ENCODE data around the gene YAP1. TPM values are rescaled to one million over a fixed set of nuclear protein-coding genes. Genes with fewer than 3 reads are reported as not detected.
A peak's percentile ranks its signal among the peaks of the same experiment; 100 is the strongest.

YAP1 gene
- total and polyA plus RNA-seq, 4 donors: 49.4 to 110 (median 64.1) TPM

DNA sequence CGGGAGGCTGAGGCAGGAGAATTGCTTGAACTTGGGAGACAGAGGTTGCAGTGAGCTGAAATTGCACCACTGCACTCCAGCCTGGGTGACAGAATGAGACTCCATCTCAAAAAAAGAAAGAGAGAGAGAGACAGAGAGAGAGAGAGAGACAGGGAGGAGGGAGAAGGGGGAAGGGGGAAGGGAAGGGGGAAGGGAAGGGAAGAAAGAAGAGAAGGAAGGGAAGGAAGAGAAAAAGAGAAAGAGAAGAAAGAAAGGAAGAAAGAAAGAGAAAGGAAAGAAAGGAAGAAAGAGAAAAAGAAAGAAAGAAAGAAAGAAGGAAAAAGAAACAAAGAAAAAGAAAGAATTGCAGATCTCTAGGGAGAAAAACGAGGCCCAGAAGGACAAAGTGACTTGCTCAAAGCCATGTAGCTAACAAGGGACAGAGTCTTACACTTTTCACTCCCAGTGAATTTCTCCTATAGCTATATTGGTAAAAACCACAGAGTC is 133.2 kb downstream of the YAP1 start:
- Histone ChIP-seq H3K27ac (ENCODE audit: low read depth, low read length) (no peak overlapping the region), H3K9me3 (ENCODE audit: control insufficient read depth, insufficient read depth, low read length) (no peaks in the 10 kb centered on the region), H3K4me3 (ENCODE audit: low read depth, low read length) (no peak overlapping the region), H3K4me1 (ENCODE audit: control insufficient read depth, insufficient read depth, low read length) (no peaks in the 10 kb centered on the region), H3K36me3 (ENCODE audit: control insufficient read depth, insufficient read depth, low read length) (peaks cover 2% of the 10 kb centered on the region), H3K27me3 (ENCODE audit: control insufficient read depth, insufficient read depth, low read length) (no peaks in the 10 kb centered on the region)
- no CpG with 5 or more reads among the region's 2 CpGs for WGBS (ENCODE audit: insufficient coverage)
- DNase-seq (ENCODE audit: low read depth in 4 of 6, low spot score in 6 of 6): no peak

DNA sequence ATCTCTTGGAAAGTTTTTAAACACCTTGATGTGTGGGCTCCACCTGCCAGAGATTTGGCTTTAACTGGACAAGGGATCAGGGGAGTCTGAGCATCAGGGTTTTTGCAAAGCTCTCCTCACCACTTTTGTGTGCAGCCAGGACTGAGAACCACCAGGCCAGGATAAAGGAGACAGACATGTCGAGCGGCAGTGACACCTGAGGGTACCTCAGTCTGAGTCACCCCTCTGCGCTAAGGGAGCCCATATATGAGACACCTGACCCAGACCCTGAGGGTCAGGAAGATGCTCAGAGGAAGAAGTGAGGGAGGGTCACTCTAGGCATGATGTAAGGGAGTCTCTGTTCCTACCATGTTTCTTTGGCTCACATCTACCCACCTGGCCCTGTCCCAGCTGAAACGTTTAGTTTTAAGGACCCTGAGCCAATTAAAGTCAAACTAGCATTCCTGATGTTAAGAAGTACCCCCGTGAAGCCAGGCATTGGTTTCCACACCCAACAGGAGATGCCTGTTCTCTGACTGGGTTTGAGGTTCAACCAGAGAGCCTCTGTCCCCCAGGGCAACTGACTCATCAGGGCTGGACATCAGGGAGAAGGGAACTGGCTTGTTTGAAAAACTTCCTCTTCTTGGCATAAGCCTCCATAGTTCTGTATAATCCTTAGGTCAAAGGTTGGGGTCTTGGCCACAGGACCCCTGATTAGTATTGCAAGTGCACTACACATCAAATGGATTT is 134.6 kb downstream of the YAP1 start:
- H3K4me3 ChIP-seq (ENCODE audit: low read depth, low read length): no peak overlapping the region
- 81% methylated on average over 5 of the region's 5 CpGs for WGBS (ENCODE audit: insufficient coverage)
- H3K4me1 ChIP-seq (ENCODE audit: control insufficient read depth, insufficient read depth, low read length): no peaks in the 10 kb centered on the region
- H3K27me3 ChIP-seq (ENCODE audit: control insufficient read depth, insufficient read depth, low read length): no peaks in the 10 kb centered on the region
- DNase-seq (ENCODE audit: low read depth in 4 of 6, low spot score in 6 of 6): no peak
- no peak overlapping the region for H3K27ac ChIP-seq (ENCODE audit: low read depth, low read length)
- no peaks in the 10 kb centered on the region for H3K9me3 ChIP-seq (ENCODE audit: control insufficient read depth, insufficient read depth, low read length)
- peaks cover 2% of the 10 kb centered on the region for H3K36me3 ChIP-seq (ENCODE audit: control insufficient read depth, insufficient read depth, low read length)

DNA sequence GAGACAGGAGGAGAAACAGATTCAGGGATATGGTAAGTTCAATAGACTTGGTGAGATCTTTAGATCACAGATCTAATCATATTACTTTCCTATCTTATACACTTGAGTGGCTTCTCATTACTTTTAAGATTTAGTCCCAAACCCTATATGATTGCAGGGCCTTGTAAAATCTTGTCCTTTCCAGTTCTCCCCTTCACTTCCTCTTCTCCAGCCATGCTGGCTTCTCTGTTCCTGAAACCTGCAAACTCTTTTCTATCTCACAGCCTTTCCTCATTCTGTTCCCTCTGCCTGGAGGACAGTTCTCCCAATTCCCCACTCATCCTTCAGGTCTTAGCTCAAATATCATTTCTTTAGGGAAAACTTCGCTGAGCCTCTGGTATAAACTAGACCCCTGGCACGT is 141.2 kb downstream of the YAP1 start:
- H3K27me3 ChIP-seq (ENCODE audit: control insufficient read depth, insufficient read depth, low read length): no peaks in the 10 kb centered on the region
- peaks cover 2% of the 10 kb centered on the region for H3K36me3 ChIP-seq (ENCODE audit: control insufficient read depth, insufficient read depth, low read length)
- H3K27ac ChIP-seq (ENCODE audit: low read depth, low read length): no peak overlapping the region
- H3K4me1 ChIP-seq (ENCODE audit: control insufficient read depth, insufficient read depth, low read length): no peaks in the 10 kb centered on the region
- H3K4me3 ChIP-seq (ENCODE audit: low read depth, low read length): no peak overlapping the region
- DNase-seq (ENCODE audit: low read depth in 4 of 6, low spot score in 6 of 6): no peak
- H3K9me3 ChIP-seq (ENCODE audit: control insufficient read depth, insufficient read depth, low read length): no peaks in the 10 kb centered on the region
- WGBS (ENCODE audit: insufficient coverage): 100% methylated on average over 1 of the region's 2 CpGs

GRCh38 chr11:102252339-102252891 is 142.2 kb downstream of the YAP1 start:
- no peaks in the 10 kb centered on the region for H3K27me3 ChIP-seq (ENCODE audit: control insufficient read depth, insufficient read depth, low read length)
- H3K27ac ChIP-seq (ENCODE audit: low read depth, low read length): no peak overlapping the region
- peaks cover 2% of the 10 kb centered on the region for H3K36me3 ChIP-seq (ENCODE audit: control insufficient read depth, insufficient read depth, low read length)
- H3K9me3 ChIP-seq (ENCODE audit: control insufficient read depth, insufficient read depth, low read length): no peaks in the 10 kb centered on the region
- 82% methylated on average over 2 of the region's 6 CpGs for WGBS (ENCODE audit: insufficient coverage)
- no peak for DNase-seq (ENCODE audit: low read depth in 4 of 6, low spot score in 6 of 6)
- H3K4me1 ChIP-seq (ENCODE audit: control insufficient read depth, insufficient read depth, low read length): no peaks in the 10 kb centered on the region
- no peak overlapping the region for H3K4me3 ChIP-seq (ENCODE audit: low read depth, low read length)

- no peaks in the 10 kb centered on the region for H3K4me1 ChIP-seq (ENCODE audit: control insufficient read depth, insufficient read depth, low read length)
- H3K27ac ChIP-seq (ENCODE audit: low read depth, low read length): no peak overlapping the region
- H3K27me3 ChIP-seq (ENCODE audit: control insufficient read depth, insufficient read depth, low read length): no peaks in the 10 kb centered on the region
- no peaks in the 10 kb centered on the region for H3K36me3 ChIP-seq (ENCODE audit: control insufficient read depth, insufficient read depth, low read length)
- 33% methylated on average over 1 of the region's 3 CpGs for WGBS (ENCODE audit: insufficient coverage)
- no peaks in the 10 kb centered on the region for H3K9me3 ChIP-seq (ENCODE audit: control insufficient read depth, insufficient read depth, low read length)
- no peak overlapping the region for H3K4me3 ChIP-seq (ENCODE audit: low read depth, low read length)
- DNase-seq (ENCODE audit: low read depth in 4 of 6, low spot score in 6 of 6): no peak
These were observed 142.9 kb downstream of the YAP1 start for GRCh38 chr11:102253020-102253715.

DNA sequence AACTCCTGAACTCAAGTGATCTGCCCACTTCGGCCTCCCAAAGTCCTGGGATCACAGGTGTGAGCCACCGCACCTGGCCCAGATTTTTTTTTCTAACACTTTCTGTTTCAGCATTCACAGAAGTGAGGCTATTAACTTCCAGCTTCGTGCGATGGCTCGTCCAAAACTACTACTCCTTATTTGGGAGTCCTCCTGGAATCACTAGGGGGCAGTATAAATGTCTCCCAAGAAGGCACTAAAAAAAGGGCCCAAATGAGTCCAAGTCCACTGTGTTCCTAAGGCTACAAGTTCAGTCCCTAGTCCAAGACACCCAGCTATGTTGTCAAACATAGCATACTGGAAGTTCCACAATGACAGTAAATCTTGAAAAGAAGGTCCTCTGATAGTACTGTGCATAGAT is 143.8 kb downstream of the YAP1 start:
- no peak overlapping the region for H3K4me3 ChIP-seq (ENCODE audit: low read depth, low read length)

DNA sequence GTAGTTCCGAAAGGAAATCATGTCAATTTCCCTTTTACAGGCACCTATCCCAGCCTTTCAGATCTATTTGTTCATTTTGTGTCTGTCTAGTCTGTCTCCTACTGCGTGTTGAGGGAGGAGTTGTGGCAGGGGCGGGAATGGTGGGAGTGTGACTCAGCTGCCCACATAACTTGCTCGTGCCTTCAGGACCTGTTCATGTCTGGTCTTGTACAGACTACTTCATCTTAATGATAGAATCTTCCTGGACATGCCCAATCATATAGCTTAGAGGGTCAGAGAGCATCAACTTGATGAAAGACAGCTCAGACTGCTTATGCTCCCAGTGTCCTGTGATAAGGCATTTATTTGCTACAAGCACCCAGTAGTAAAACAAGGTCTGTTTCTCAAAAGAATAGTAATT is 146.0 kb downstream of the YAP1 start:
- no peaks in the 10 kb centered on the region for H3K9me3 ChIP-seq (ENCODE audit: control insufficient read depth, insufficient read depth, low read length)
- no peaks in the 10 kb centered on the region for H3K36me3 ChIP-seq (ENCODE audit: control insufficient read depth, insufficient read depth, low read length)
- no peaks in the 10 kb centered on the region for H3K27me3 ChIP-seq (ENCODE audit: control insufficient read depth, insufficient read depth, low read length)
- no peaks in the 10 kb centered on the region for H3K4me1 ChIP-seq (ENCODE audit: control insufficient read depth, insufficient read depth, low read length)
- no peak for DNase-seq (ENCODE audit: low read depth in 4 of 6, low spot score in 6 of 6)
- H3K27ac ChIP-seq (ENCODE audit: low read depth, low read length): no peak overlapping the region
- WGBS (ENCODE audit: insufficient coverage): no CpG with 5 or more reads among the region's 4 CpGs
- H3K4me3 ChIP-seq (ENCODE audit: low read depth, low read length): no peak overlapping the region

More for the DNA sequence above, 143.8 kb downstream of the YAP1 start:
- Histone ChIP-seq H3K27ac (ENCODE audit: low read depth, low read length) (no peak overlapping the region), H3K27me3 (ENCODE audit: control insufficient read depth, insufficient read depth, low read length) (no peaks in the 10 kb centered on the region), H3K36me3 (ENCODE audit: control insufficient read depth, insufficient read depth, low read length) (no peaks in the 10 kb centered on the region), H3K4me1 (ENCODE audit: control insufficient read depth, insufficient read depth, low read length) (no peaks in the 10 kb centered on the region), H3K9me3 (ENCODE audit: control insufficient read depth, insufficient read depth, low read length) (no peaks in the 10 kb centered on the region)
- WGBS (ENCODE audit: insufficient coverage): 89% methylated on average over 4 of the region's 5 CpGs
- no peak for DNase-seq (ENCODE audit: low read depth in 4 of 6, low spot score in 6 of 6)

- no peak for DNase-seq (ENCODE audit: low read depth in 4 of 6, low spot score in 6 of 6)
- no peak overlapping the region for H3K4me3 ChIP-seq (ENCODE audit: low read depth, low read length)
- no peaks in the 10 kb centered on the region for H3K9me3 ChIP-seq (ENCODE audit: control insufficient read depth, insufficient read depth, low read length)
- no peaks in the 10 kb centered on the region for H3K27me3 ChIP-seq (ENCODE audit: control insufficient read depth, insufficient read depth, low read length)
- H3K36me3 ChIP-seq (ENCODE audit: control insufficient read depth, insufficient read depth, low read length): no peaks in the 10 kb centered on the region
- WGBS (ENCODE audit: insufficient coverage): no CpG with 5 or more reads among the region's 2 CpGs
- H3K27ac ChIP-seq (ENCODE audit: low read depth, low read length): no peak overlapping the region
- no peaks in the 10 kb centered on the region for H3K4me1 ChIP-seq (ENCODE audit: control insufficient read depth, insufficient read depth, low read length)
These were observed 150.0 kb downstream of the YAP1 start for GRCh38 chr11:102260241-102260640.

DNA sequence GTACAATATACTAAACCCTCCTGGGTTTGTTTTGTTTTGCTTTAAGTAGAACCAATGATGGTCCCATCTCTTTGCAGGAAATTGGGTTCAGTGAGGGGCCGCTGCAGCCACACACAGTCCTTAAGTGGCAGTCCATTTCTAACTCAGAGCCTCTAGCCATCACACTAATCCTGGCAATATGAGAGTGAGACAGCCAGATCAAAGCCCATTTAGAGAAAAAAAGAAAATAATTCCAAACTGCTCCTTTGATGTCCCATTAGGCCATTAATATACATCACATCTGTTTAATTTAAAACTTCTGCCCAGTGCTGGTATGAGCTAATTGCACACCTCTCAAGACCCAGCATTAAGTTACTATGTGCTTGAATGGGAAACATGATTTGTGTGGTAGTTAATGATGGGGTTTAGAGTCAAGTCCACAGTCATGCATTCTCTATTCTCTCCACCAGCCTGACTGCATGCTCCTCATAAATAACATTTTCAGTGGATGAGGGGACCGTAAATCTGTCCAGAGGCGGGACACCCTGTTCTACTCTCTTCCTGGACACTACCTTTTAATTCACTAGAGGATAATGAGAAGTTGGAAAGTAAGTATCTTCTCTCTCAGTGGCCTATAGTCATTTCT is 153.2 kb downstream of the YAP1 start:
- H3K36me3 ChIP-seq (ENCODE audit: control insufficient read depth, insufficient read depth, low read length): no peaks in the 10 kb centered on the region
- H3K4me3 ChIP-seq (ENCODE audit: low read depth, low read length): no peak overlapping the region
- H3K9me3 ChIP-seq (ENCODE audit: control insufficient read depth, insufficient read depth, low read length): no peaks in the 10 kb centered on the region
- peaks cover 3% of the 10 kb centered on the region for H3K4me1 ChIP-seq (ENCODE audit: control insufficient read depth, insufficient read depth, low read length)
- H3K27ac ChIP-seq (ENCODE audit: low read depth, low read length): no peak overlapping the region
- 88% methylated on average over 1 of the region's 3 CpGs for WGBS (ENCODE audit: insufficient coverage)
- no peaks in the 10 kb centered on the region for H3K27me3 ChIP-seq (ENCODE audit: control insufficient read depth, insufficient read depth, low read length)
- DNase-seq (ENCODE audit: low read depth in 4 of 6, low spot score in 6 of 6): peak in 1 of 6 donors; percentile 14
